Endothelial cell of umbilical vein (primary cell): Measurements from ENCODE around the gene NAA40. TPM values are rescaled to one million over a fixed set of nuclear protein-coding genes. Genes with fewer than 3 reads are reported as not detected.

Experiments
- BruUV-seq: library from RNA; stranded (reverse); fragments of 400-500 nt; replicated peaks from 2 replicates; lab custom pipeline; 2021; lab: Mats Ljungman, UMichigan
- CTCF ChIA-PET: fragments of 300-600, 350-600 bp; sonication (Branson Sonifier 250); formaldehyde crosslinking; loops from one replicate; lab custom pipeline; 2021; ENCODE audit warnings: antibody characterized with exemption, inconsistent platforms; lab: Charles Lee
- POLR2A ChIA-PET: fragments of 300-600, 350-600 bp; sonication (Branson Sonifier 250); formaldehyde crosslinking; loops from one replicate; lab custom pipeline; 2021; ENCODE audit warnings: antibody characterized with exemption, inconsistent platforms; lab: Charles Lee
- DNase-seq: peaks from one replicate; pipeline ENCODE4 v3.0.0-alpha.2; 2011; ENCODE audit warnings: low read depth, low spot score
- FAIRE-seq: peaks from 2 replicates; lab custom pipeline; 2011; peaks lifted over from hg19 to GRCh38; lab: Jason Lieb, UNC
- H2AFZ ChIP-seq: 2 replicates; pipeline ENCODE4 v1.6.0; 2012; ENCODE audit warnings: low read depth, low read length, control low read depth, inconsistent platforms
- H3K27ac ChIP-seq: 2 replicates; pipeline ENCODE4 v1.5.1; 2011; ENCODE audit warnings: low read depth, mild to moderate bottlenecking, control low read depth, low read length, moderate library complexity; ENCODE audit not compliant: insufficient read depth
- H3K27me3 ChIP-seq, 2 experiments: 2 replicates each; pipeline versions ENCODE4 v1.6.0 to v1.6.1; 2011; ENCODE audit warnings: low read length in 2 of 2, mixed read lengths in 1 of 2; ENCODE audit not compliant: control insufficient read depth in 2 of 2, insufficient read depth in 2 of 2
- H3K36me3 ChIP-seq, 2 experiments: 2 replicates in 1 of 2; 3 replicates in 1 of 2; pipeline ENCODE4 v1.5.1; 2011; ENCODE audit warnings: low read length in 2 of 2, mild to moderate bottlenecking in 1 of 2, moderate library complexity in 1 of 2; ENCODE audit not compliant: control insufficient read depth in 2 of 2, insufficient read depth in 2 of 2; ENCODE audit errors: extremely low read depth in 1 of 2
- H3K4me1 ChIP-seq: 3 replicates; pipeline ENCODE4 v1.5.1; 2011; ENCODE audit warnings: mild to moderate bottlenecking, low read length; ENCODE audit not compliant: control insufficient read depth, insufficient read depth; ENCODE audit errors: extremely low read depth
- H3K4me2 ChIP-seq: 2 replicates; pipeline ENCODE4 v1.6.1; 2011; ENCODE audit warnings: low read length, control low read depth, mixed read lengths; ENCODE audit not compliant: insufficient read depth
- H3K4me3 ChIP-seq, 3 experiments: fragments of 200-600 bp in 1 of 3; sonication (generic), shearing (Covaris generic) in 1 of 3; replicated peaks in 1 of 3; 2 replicates each; pipeline ENCODE4 v1.5.1; 2011 to 2016; ENCODE audit warnings: control low read depth in 3 of 3, low read length in 3 of 3, mild to moderate bottlenecking in 2 of 3, inconsistent platforms in 1 of 3, low read depth in 1 of 3, moderate library complexity in 1 of 3; ENCODE audit not compliant: insufficient read depth in 1 of 3
- H3K79me2 ChIP-seq: 2 replicates; pipeline ENCODE4 v1.6.0; 2012; ENCODE audit warnings: low read length, inconsistent platforms; ENCODE audit not compliant: control insufficient read depth, insufficient read depth
- H3K9ac ChIP-seq: replicated peaks from 2 replicates; pipeline ENCODE3; 2011; ENCODE audit warnings: low read length, control low read depth; ENCODE audit not compliant: insufficient read depth; ENCODE audit errors: extremely low read depth
- H3K9me1 ChIP-seq: replicated peaks from 3 replicates; pipeline ENCODE4 v1.6.0; 2011; ENCODE audit warnings: mild to moderate bottlenecking, low read length; ENCODE audit not compliant: control insufficient read depth, insufficient read depth; ENCODE audit errors: extremely low read depth
- H3K9me3 ChIP-seq: replicated peaks from 2 replicates; pipeline ENCODE4 v1.5.1; 2012; ENCODE audit warnings: low read length, inconsistent platforms; ENCODE audit not compliant: control insufficient read depth, insufficient read depth
- H4K20me1 ChIP-seq: replicated peaks from 2 replicates; pipeline ENCODE3; 2011; ENCODE audit warnings: mild to moderate bottlenecking, low read length; ENCODE audit not compliant: control insufficient read depth, insufficient read depth; ENCODE audit errors: extremely low read depth
- EZH2 ChIP-seq: IDR thresholded peaks from 2 replicates; pipeline ENCODE4 v1.6.1; 2012; ENCODE audit warnings: borderline replicate concordance, low read depth, mild to moderate bottlenecking, moderate library complexity, low read length, inconsistent platforms; ENCODE audit not compliant: severe bottlenecking
- FOS ChIP-seq: IDR thresholded peaks from 2 replicates; pipeline ENCODE4 v1.6.1; 2011; ENCODE audit warnings: mild to moderate bottlenecking, low read length, moderate library complexity, borderline replicate concordance; ENCODE audit not compliant: insufficient read depth
- GATA2 ChIP-seq: IDR thresholded peaks from 2 replicates; pipeline ENCODE4 v1.7.0; 2011; ENCODE audit warnings: low read depth, mild to moderate bottlenecking, moderate library complexity, mixed read lengths, low read length; ENCODE audit not compliant: insufficient read length, insufficient read depth
- JUN ChIP-seq: IDR thresholded peaks from 2 replicates; pipeline ENCODE4 v1.6.1; 2011; ENCODE audit warnings: borderline replicate concordance, low read depth; ENCODE audit not compliant: insufficient read length, insufficient read depth
- MYC ChIP-seq: IDR thresholded peaks from one replicate; pipeline ENCODE4 v1.6.1; 2011; ENCODE audit warnings: mild to moderate bottlenecking, low read depth, low read length
- POLR2A ChIP-seq: IDR thresholded peaks from 2 replicates; pipeline ENCODE4 v1.6.1; 2012; ENCODE audit warnings: low read depth, mild to moderate bottlenecking, control low read depth, low read length
- POLR2AphosphoS5 ChIP-seq: IDR thresholded peaks from 2 replicates; pipeline ENCODE4 v1.6.1; 2012; ENCODE audit warnings: low read depth, mild to moderate bottlenecking, control low read depth, low read length, moderate library complexity; ENCODE audit not compliant: insufficient read depth
- dilution Hi-C: fragments of 300-500 bp; cut with MboI; formaldehyde crosslinking; loops from one replicate; pipeline ENCODE4 v1.15.0; 2019; ENCODE audit warnings: low sequenced_read_pairs; ENCODE audit not compliant: extremely low pct_ligation_motif_present
- intact Hi-C: fragments of 100-400 bp; cut with micrococcal nuclease; formaldehyde crosslinking; loops from one replicate; pipeline ENCODE4 v1.10.0; 2022
- polyA plus RNA-seq, 4 experiments: library from polyadenylated mRNA; depleted of rRNA in 3 of 4; stranded (reverse) in 3 of 4; unstranded in 1 of 4; fragments of >200 nt; gene quantifications; 2 replicates each; pipeline versions ENCODE4 v1.2.1 to v1.2.3, GENCODE V29; 2011 to 2012; ENCODE audit warnings: missing spikeins in 1 of 4
- total RNA-seq: library from RNA; stranded (reverse); gene quantifications from 2 replicates; pipeline ENCODE4 v1.2.3, GENCODE V29; 2021
- TF ChIP-seq, protein P1 (sequence below), 2 donors: IDR thresholded peaks; 1 replicate in 1 of 2; 2 replicates in 1 of 2; pipeline ENCODE4 v1.5.1; 2011; ENCODE audit warnings: low read length in 2 of 2, mild to moderate bottlenecking in 2 of 2, moderate library complexity in 2 of 2, control low read depth in 1 of 2, inconsistent platforms in 1 of 2, low read depth in 1 of 2; ENCODE audit not compliant: insufficient read depth in 1 of 2; ENCODE audit errors: extremely low read depth in 1 of 2
- TF ChIP-seq, protein P2 (sequence below): IDR thresholded peaks from 2 replicates; pipeline ENCODE4 v1.6.1; 2011; ENCODE audit not compliant: insufficient read depth, insufficient read length

The NAA40 gene
- total and polyA plus RNA-seq, 2 donors (not counting 3 experiments of a cell fraction or from before 2014, with no cell fraction given): 28.5 to 32.3 TPM

DNA sequence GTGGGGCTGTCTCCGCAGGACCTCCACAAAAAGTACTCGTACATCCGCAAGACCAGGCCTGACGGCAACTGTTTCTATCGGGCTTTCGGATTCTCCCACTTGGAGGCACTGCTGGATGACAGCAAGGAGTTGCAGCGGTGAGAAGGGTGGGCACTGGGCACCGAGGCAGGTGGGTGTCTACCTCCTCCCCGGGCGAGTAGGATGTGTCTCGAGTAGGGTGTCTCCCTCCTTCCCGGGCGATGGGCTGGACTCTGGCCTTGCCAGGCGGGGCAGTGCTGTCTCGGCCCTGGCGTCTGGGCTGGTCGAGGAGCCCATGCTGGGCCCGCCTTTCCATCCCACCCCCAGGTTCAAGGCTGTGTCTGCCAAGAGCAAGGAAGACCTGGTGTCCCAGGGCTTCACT, 57.7 kb downstream of the NAA40 start:
- peaks cover 0 to 28% of the 10 kb centered on the region in 2 experiments for H3K36me3 ChIP-seq
- no peak for DNase-seq
- no peak overlapping the region for H3K4me3 ChIP-seq
- no peak overlapping the region for H3K9ac ChIP-seq
- H3K27ac ChIP-seq: no peak overlapping the region
- no peaks in the 10 kb centered on the region for H4K20me1 ChIP-seq
- TF ChIP-seq EZH2 (no peak), MYC (no peak), JUN (no peak), POLR2AphosphoS5 (no peak), POLR2A (no peak), GATA2 (no peak), FOS (no peak)
- TF ChIP-seq, protein P1, sequence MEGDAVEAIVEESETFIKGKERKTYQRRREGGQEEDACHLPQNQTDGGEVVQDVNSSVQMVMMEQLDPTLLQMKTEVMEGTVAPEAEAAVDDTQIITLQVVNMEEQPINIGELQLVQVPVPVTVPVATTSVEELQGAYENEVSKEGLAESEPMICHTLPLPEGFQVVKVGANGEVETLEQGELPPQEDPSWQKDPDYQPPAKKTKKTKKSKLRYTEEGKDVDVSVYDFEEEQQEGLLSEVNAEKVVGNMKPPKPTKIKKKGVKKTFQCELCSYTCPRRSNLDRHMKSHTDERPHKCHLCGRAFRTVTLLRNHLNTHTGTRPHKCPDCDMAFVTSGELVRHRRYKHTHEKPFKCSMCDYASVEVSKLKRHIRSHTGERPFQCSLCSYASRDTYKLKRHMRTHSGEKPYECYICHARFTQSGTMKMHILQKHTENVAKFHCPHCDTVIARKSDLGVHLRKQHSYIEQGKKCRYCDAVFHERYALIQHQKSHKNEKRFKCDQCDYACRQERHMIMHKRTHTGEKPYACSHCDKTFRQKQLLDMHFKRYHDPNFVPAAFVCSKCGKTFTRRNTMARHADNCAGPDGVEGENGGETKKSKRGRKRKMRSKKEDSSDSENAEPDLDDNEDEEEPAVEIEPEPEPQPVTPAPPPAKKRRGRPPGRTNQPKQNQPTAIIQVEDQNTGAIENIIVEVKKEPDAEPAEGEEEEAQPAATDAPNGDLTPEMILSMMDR (IDR thresholded peaks at IDR 0.05; ENCODE audit: extremely low read depth in 1 of 2, insufficient read depth in 1 of 2, low read depth in 1 of 2, low read length in 2 of 2): no peak
- TF ChIP-seq, protein P2, sequence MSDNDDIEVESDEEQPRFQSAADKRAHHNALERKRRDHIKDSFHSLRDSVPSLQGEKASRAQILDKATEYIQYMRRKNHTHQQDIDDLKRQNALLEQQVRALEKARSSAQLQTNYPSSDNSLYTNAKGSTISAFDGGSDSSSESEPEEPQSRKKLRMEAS: no peak
- no peaks in the 10 kb centered on the region for H3K27me3 ChIP-seq
- ChIA-PET POLR2A (no interaction called here), CTCF (no interaction called here)
- FAIRE-seq: no peak
- no TSS peak for BruUV-seq
- dilution Hi-C loops: no loop called here
- no peak overlapping the region for H2AFZ ChIP-seq
- H3K79me2 ChIP-seq: no peaks in the 10 kb centered on the region
- no peaks in the 10 kb centered on the region for H3K9me3 ChIP-seq
- no peaks in the 10 kb centered on the region for H3K9me1 ChIP-seq
- intact Hi-C loops: no loop called here
- no peak overlapping the region for H3K4me2 ChIP-seq
- peaks cover 15% of the 10 kb centered on the region for H3K4me1 ChIP-seq
